ENCODE data around the gene ACOXL. TPM values are rescaled to one million over a fixed set of nuclear protein-coding genes. Genes with fewer than 3 reads are reported as not detected.

The ACOXL gene
- total and polyA plus RNA-seq, 2 of the 8 experiments (the other 6 are each of a cell fraction or from before 2014, with no cell fraction given) = 11.4 to 20.6 TPM

- H4K5ac ChIP-seq (ENCODE audit: insufficient read length, low read depth, low read length) = no peak overlapping the region
- H2BK5ac ChIP-seq (ENCODE audit: low read depth, low read length) = peak overlapping the region; percentile 61; the same call in 1 of the 2 replicates
- DNase-seq (ENCODE audit: low read depth in 1 of 2, low spot score in 2 of 2) (no peak), FAIRE-seq (no peak)
- ChIA-PET POLR2A (ENCODE audit: partially characterized antibody) (interaction anchor here (0.6 to 1.7 kb wide), 4 partner anchors 10 to 82 kb away, joined by 3 to 5 read pairs (median 4); no protein-coding TSS in a partner anchor), CTCF (ENCODE audit: partially characterized antibody) (interaction anchor here (1.0 to 4.5 kb wide), 10 partner anchors 10 to 296 kb away, joined by 3 to 22 read pairs (median 4); no protein-coding TSS in a partner anchor)
- no peak overlapping the region; the same call in 1 of the 2 replicates for H2AK5ac ChIP-seq (ENCODE audit: low read depth, low read length)
- no peak overlapping the region for H2BK120ac ChIP-seq (replicated peaks; ENCODE audit: low read depth, low read length)
- no peaks in the 10 kb centered on the region for H3K9me3 ChIP-seq (ENCODE audit: insufficient read depth in 2 of 2, low read depth in 1 of 2, low read length in 1 of 2)
- TF ChIP-seq TCF12 (IDR thresholded peaks at IDR 0.05; ENCODE audit: low read depth, low read length) (no peak), KDM1A (IDR thresholded peaks at IDR 0.05; ENCODE audit: borderline replicate concordance, low read length) (no peak), CREB1 (IDR thresholded peaks at IDR 0.05) (no peak), E2F6 (IDR thresholded peaks at IDR 0.05) (no peak), TBP (IDR thresholded peaks at IDR 0.05; ENCODE audit: low read depth, low read length) (no peak), JUN (IDR thresholded peaks at IDR 0.05; ENCODE audit: low read depth, low read length) (no peak), SUZ12 (IDR thresholded peaks at IDR 0.05; ENCODE audit: low read length) (no peak), TAF1 (IDR thresholded peaks at IDR 0.05; ENCODE audit: low read depth, low read length) (no peak), CEBPB (IDR thresholded peaks at IDR 0.05; ENCODE audit: low read depth, low read length) (no peak), CHD1 (IDR thresholded peaks at IDR 0.05; ENCODE audit: low read depth, low read length) (no peak), CBX8 (IDR thresholded peaks at IDR 0.05; ENCODE audit: borderline replicate concordance, low read depth, low read length) (no peak)
- peak overlapping the region in 1 of 2 experiments; percentile 11; a peak in 1 of 4 replicates for H3K4me2 ChIP-seq (ENCODE audit: insufficient read depth in 1 of 2, low read depth in 2 of 2, low read length in 2 of 2)
- H3K4me1 ChIP-seq (replicated peaks in 1 of 4; ENCODE audit: control insufficient read depth in 3 of 4, insufficient read depth in 4 of 4, low read length in 3 of 4) = peaks cover 18 to 43% (median 32%) of the 10 kb centered on the region in 4 experiments
- H3K9ac ChIP-seq (replicated peaks in 1 of 4; ENCODE audit: extremely low read depth in 1 of 4, low read depth in 3 of 4, low read length in 3 of 4) = no peak overlapping the region
- no peak overlapping the region for H2AFZ ChIP-seq (ENCODE audit: low read length)
- no peak overlapping the region for H3K56ac ChIP-seq (replicated peaks; ENCODE audit: insufficient read length, low read depth, low read length)
- no peak overlapping the region for H3K14ac ChIP-seq (ENCODE audit: insufficient read length)
- peak overlapping the region; percentile 60; the same call in 1 of the 2 replicates for H2BK12ac ChIP-seq (ENCODE audit: low read depth, low read length)
- H3K4ac ChIP-seq (replicated peaks; ENCODE audit: insufficient read length, low read depth, low read length) = peak overlapping the region; percentile 46
- H4K91ac ChIP-seq (replicated peaks; ENCODE audit: insufficient read length, low read length) = no peak overlapping the region
- peaks cover 0 to 24% of the 10 kb centered on the region in 2 experiments; a peak in 2 of 4 replicates for H3K79me2 ChIP-seq (ENCODE audit: control insufficient read depth in 1 of 2, insufficient read depth in 2 of 2, low read length in 2 of 2)
- WGBS, 2 experiments (ENCODE audit: extremely low coverage in 1 of 2, insufficient coverage in 1 of 2, insufficient read length in 1 of 2, insufficient replicate concordance in 2 of 2, low coverage in 1 of 2, low lambda C conversion rate in 2 of 2, missing lambda C conversion rate in 1 of 2) = 90% methylated on average over 7 of the region's 7 CpGs; no CpG with 5 or more reads in 1 of the 2 experiments
- no peak overlapping the region for H3K23ac ChIP-seq (ENCODE audit: insufficient read length)
- no peak overlapping the region for H3K4me3 ChIP-seq (ENCODE audit: extremely low read depth in 1 of 4, insufficient read depth in 2 of 4, low read depth in 3 of 4, low read length in 4 of 4)
- H3K23me2 ChIP-seq (ENCODE audit: low read depth, low read length) = peaks cover 5% of the 10 kb centered on the region
- H3K36me3 ChIP-seq (ENCODE audit: control insufficient read depth in 2 of 4, insufficient read depth in 4 of 4, low read length in 3 of 4) = no peaks in the 10 kb centered on the region; a peak in 1 of 8 replicates
- no peak overlapping the region for H3K18ac ChIP-seq (ENCODE audit: extremely low read depth, low read length)
- H4K20me1 ChIP-seq (replicated peaks in 1 of 2; ENCODE audit: control insufficient read depth in 1 of 2, insufficient read depth in 2 of 2, low read length in 2 of 2) = peaks cover 1 to 4% of the 10 kb centered on the region in 2 experiments
- H3K27ac ChIP-seq (ENCODE audit: low read depth, low read length) = no peak overlapping the region
- H2BK20ac ChIP-seq (ENCODE audit: low read length) = peak overlapping the region; percentile 36; the same call in 1 of the 2 replicates
- no peaks in the 10 kb centered on the region; the same call in 1 of the 2 replicates for H3K79me1 ChIP-seq (ENCODE audit: low read depth, low read length)
- no peak overlapping the region for H4K8ac ChIP-seq (ENCODE audit: extremely low read depth, insufficient read depth, low read length)
- H3K27me3 ChIP-seq (replicated peaks in 1 of 4; ENCODE audit: control insufficient read depth in 3 of 4, extremely low read depth in 1 of 4, insufficient read depth in 3 of 4, low read length in 3 of 4) = no peaks in the 10 kb centered on the region
- peak overlapping the region; percentile 22; the same call in 1 of the 2 replicates for H2BK15ac ChIP-seq (ENCODE audit: low read length)
Measured at GRCh38 chr2:110770959-110771431, 38.6 kb downstream of the ACOXL start.
